ENCODE measurements around the gene PPARG.
"Not testable (repeated sequence)": the region's sequence is repeated elsewhere in the genome, so short reads cannot be mapped to it uniquely, and the experiment has no call there.

Gene PPARG

GRCh38 chr3:12288182-12289129, at the start of gene PPARG:
Gene PPARG (plus strand): TSS chr3:12289070. CDS start chr3:12379712, 90,642 bp downstream.
- no peak for DNase-seq

GRCh38 chr3:12239301-12239700, 49.6 kb upstream of the PPARG start:
- DNase-seq, result no peak

- no peak for DNase-seq
Measured at GRCh38 chr3:12242772-12243171, 46.1 kb upstream of the PPARG start.

- DNase-seq, result no peak
Measured at GRCh38 chr3:12246497-12247163, 42.2 kb upstream of the PPARG start.

GRCh38 chr3:12247411-12247810, 41.5 kb upstream of the PPARG start:
- DNase-seq, result no peak

- no peak for DNase-seq
Measured at GRCh38 chr3:12249519-12249918, 39.4 kb upstream of the PPARG start.

GRCh38 chr3:12252889-12253288, 36.0 kb upstream of the PPARG start:
- no peak for DNase-seq

- DNase-seq, result no peak
Measured at GRCh38 chr3:12253516-12254343, 35.1 kb upstream of the PPARG start.

- no peak for DNase-seq
Measured at GRCh38 chr3:12255393-12255792, 33.5 kb upstream of the PPARG start.

GRCh38 chr3:12258911-12259310, 30.0 kb upstream of the PPARG start:
- DNase-seq, result no peak

- DNase-seq, result not testable (repeated sequence)
Measured at GRCh38 chr3:12262173-12262572, 26.7 kb upstream of the PPARG start.

GRCh38 chr3:12265508-12265907, 23.4 kb upstream of the PPARG start:
- no peak for DNase-seq

GRCh38 chr3:12266038-12266437, 22.8 kb upstream of the PPARG start:
- no peak for DNase-seq

GRCh38 chr3:12267376-12268030, 21.4 kb upstream of the PPARG start:
- no peak for DNase-seq

GRCh38 chr3:12268049-12268735, 20.7 kb upstream of the PPARG start:
- DNase-seq, result no peak

- DNase-seq, result no peak
Measured at GRCh38 chr3:12270976-12271375, 17.9 kb upstream of the PPARG start.

GRCh38 chr3:12273045-12273695, 15.7 kb upstream of the PPARG start:
- DNase-seq, result no peak

- no peak for DNase-seq
Measured at GRCh38 chr3:12275974-12276650, 12.8 kb upstream of the PPARG start.

GRCh38 chr3:12276827-12277226, 12.0 kb upstream of the PPARG start:
- DNase-seq, result not testable (repeated sequence)

GRCh38 chr3:12278566-12278965, 10.3 kb upstream of the PPARG start:
- DNase-seq, result no peak

Data from NCI-H2107 (cell line).